ENCODE data around the gene MAGI2.

- no peak for TF ChIP-seq CTCF (IDR thresholded peaks at IDR 0.05; ENCODE audit: borderline replicate concordance, extremely low read depth, low read length, poor library complexity, severe bottlenecking)
- no peak for TF ChIP-seq EZH2 (IDR thresholded peaks at IDR 0.05; ENCODE audit: borderline replicate concordance, low read depth, low read length, severe bottlenecking)
These were observed 417.1 kb downstream of the MAGI2 start for GRCh38 chr7:79036356-79036755.

Measured in DND-41 (cell line).